ENCODE results near the gene HDDC3. TPM values are rescaled to one million over a fixed set of nuclear protein-coding genes. Genes with fewer than 3 reads are reported as not detected.

Gene HDDC3
- total and polyA plus RNA-seq, 3 experiments from 2014 or later = 34.7 to 43.5 (median 39.5) TPM

GRCh38 chr15:90890839-90891238, 41.5 kb downstream of the HDDC3 start:
- Histone ChIP-seq H3K4me3 (ENCODE audit: low read length) (no peak overlapping the region), H3K9me3 (ENCODE audit: low read length) (no peaks in the 10 kb centered on the region), H3K27me3 (ENCODE audit: insufficient read depth, low read length, poor library complexity, severe bottlenecking) (no peaks in the 10 kb centered on the region), H3K36me3 (ENCODE audit: insufficient read depth, low read length) (no peaks in the 10 kb centered on the region), H3K4me1 (ENCODE audit: insufficient read depth, low read length) (peaks cover 6% of the 10 kb centered on the region), H3K27ac (ENCODE audit: low read depth, low read length) (no peak overlapping the region)
- POLR2A ChIA-PET = no interaction called here
- Mint-ChIP-seq H3K27me3 (peaks cover 15 to 16% of the 10 kb centered on the region in 2 donors), H3K27ac (no peak overlapping the region), H3K4me3 (no peak overlapping the region), H3K4me1 (peaks cover 8 to 19% (median 10%) of the 10 kb centered on the region in 3 donors), H3K36me3 (no peaks in the 10 kb centered on the region), H3K9me3 (no peaks in the 10 kb centered on the region)
- DNase-seq = no peak
- CTCF ChIA-PET = interaction anchor here (0.8 to 2.4 kb wide), 3 partner anchors 42 to 243 kb away, joined by 3 to 29 read pairs (median 9); partner anchors contain the start of genes HDDC3 and UNC45A

GRCh38 chr15:90889736-90890456, 42.5 kb downstream of the HDDC3 start:
- H3K4me1 Mint-ChIP-seq = peaks cover 10 to 24% (median 10%) of the 10 kb centered on the region in 3 donors
- H3K4me3 ChIP-seq (ENCODE audit: low read length) = no peak overlapping the region
- peaks cover 9% of the 10 kb centered on the region for H3K4me1 ChIP-seq (ENCODE audit: insufficient read depth, low read length)
- no peak overlapping the region for H3K27ac ChIP-seq (ENCODE audit: low read depth, low read length)
- no peak for DNase-seq
- POLR2A ChIA-PET = interaction anchor here (1.5 to 1.6 kb wide), 2 partner anchors 12 to 42 kb away, joined by 4 to 5 read pairs; no protein-coding TSS in a partner anchor
- peak overlapping the region in 4 of 7 donors; percentile 23 to 87 (median 50) for H3K4me3 Mint-ChIP-seq
- no peaks in the 10 kb centered on the region for H3K9me3 ChIP-seq (ENCODE audit: low read length)
- H3K27me3 ChIP-seq (ENCODE audit: insufficient read depth, low read length, poor library complexity, severe bottlenecking) = no peaks in the 10 kb centered on the region
- no peaks in the 10 kb centered on the region for H3K36me3 ChIP-seq (ENCODE audit: insufficient read depth, low read length)
- peaks cover 18 to 21% of the 10 kb centered on the region in 2 donors for H3K27me3 Mint-ChIP-seq
- no peaks in the 10 kb centered on the region for H3K36me3 Mint-ChIP-seq
- H3K27ac Mint-ChIP-seq = no peak overlapping the region
- no peaks in the 10 kb centered on the region for H3K9me3 Mint-ChIP-seq
- CTCF ChIA-PET = interaction anchor here (0.7 to 2.4 kb wide), 6 partner anchors 12 to 242 kb away, joined by 3 to 29 read pairs (median 6); partner anchors contain the start of genes BLM, HDDC3, MAN2A2 and UNC45A

DNA sequence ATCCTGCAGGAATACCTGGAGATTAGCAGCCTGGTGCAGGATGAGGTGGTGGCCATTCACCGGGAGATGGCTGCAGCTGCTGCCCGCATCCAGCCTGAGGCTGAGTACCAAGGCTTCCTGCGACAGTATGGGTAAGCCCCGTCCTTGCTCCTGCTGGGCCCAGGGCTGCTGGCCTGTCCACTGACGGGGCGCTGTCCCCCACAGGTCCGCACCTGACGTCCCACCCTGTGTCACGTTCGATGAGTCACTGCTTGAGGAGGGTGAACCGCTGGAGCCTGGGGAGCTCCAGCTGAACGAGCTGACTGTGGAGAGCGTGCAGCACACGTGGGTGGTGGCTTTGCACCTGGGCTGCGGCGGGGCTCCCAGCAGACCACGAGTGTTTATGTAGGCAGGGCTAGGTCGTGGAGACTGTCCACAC, 43.0 kb downstream of the HDDC3 start:
- Mint-ChIP-seq H3K27me3 (peaks cover 19 to 21% of the 10 kb centered on the region in 2 donors), H3K4me1 (peaks cover 10 to 27% (median 10%) of the 10 kb centered on the region in 3 donors), H3K4me3 (peak overlapping the region in 4 of 7 donors; percentile 23 to 86 (median 50)), H3K36me3 (no peaks in the 10 kb centered on the region), H3K27ac (peak overlapping the region in 1 of 8 donors; percentile 52), H3K9me3 (no peaks in the 10 kb centered on the region)
- H3K4me1 ChIP-seq (ENCODE audit: insufficient read depth, low read length) = peaks cover 9% of the 10 kb centered on the region
- CTCF ChIA-PET = interaction anchor here (0.7 to 2.4 kb wide), 6 partner anchors 13 to 241 kb away, joined by 3 to 29 read pairs (median 6); partner anchors contain the start of genes BLM, HDDC3, MAN2A2 and UNC45A
- POLR2A ChIA-PET = interaction anchor here (1.5 to 1.6 kb wide), 2 partner anchors 13 to 42 kb away, joined by 4 to 5 read pairs; no protein-coding TSS in a partner anchor
- no peak overlapping the region for H3K27ac ChIP-seq (ENCODE audit: low read depth, low read length)
- no peaks in the 10 kb centered on the region for H3K36me3 ChIP-seq (ENCODE audit: insufficient read depth, low read length)
- H3K9me3 ChIP-seq (ENCODE audit: low read length) = no peaks in the 10 kb centered on the region
- H3K4me3 ChIP-seq (ENCODE audit: low read length) = no peak overlapping the region
- peak in 4 of 5 donors; percentile 18 to 69 (median 35) for DNase-seq
- H3K27me3 ChIP-seq (ENCODE audit: insufficient read depth, low read length, poor library complexity, severe bottlenecking) = no peaks in the 10 kb centered on the region

DNA sequence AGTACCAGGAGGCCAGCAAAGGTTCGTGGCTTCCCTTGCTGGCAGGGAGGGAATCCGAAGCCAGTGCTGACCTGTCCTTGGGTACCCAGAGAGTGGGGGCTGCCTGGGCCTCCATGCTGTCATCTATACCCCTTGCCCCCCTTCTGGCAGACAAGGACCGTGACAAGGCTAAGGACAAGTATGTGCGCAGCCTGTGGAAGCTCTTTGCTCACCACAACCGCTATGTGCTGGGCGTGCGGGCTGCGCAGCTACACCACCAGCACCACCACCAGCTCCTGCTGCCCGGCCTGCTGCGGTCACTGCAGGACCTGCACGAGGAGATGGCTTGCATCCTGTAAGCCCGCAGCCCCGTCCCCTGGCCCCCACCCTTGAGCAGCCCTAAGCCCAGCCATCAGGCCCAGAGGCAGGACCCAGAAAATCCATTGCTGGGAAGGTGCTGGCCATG, 45.3 kb downstream of the HDDC3 start:
- H3K27me3 Mint-ChIP-seq = peaks cover 19 to 21% of the 10 kb centered on the region in 2 donors
- no peaks in the 10 kb centered on the region for H3K36me3 ChIP-seq (ENCODE audit: insufficient read depth, low read length)
- H3K27me3 ChIP-seq (ENCODE audit: insufficient read depth, low read length, poor library complexity, severe bottlenecking) = no peaks in the 10 kb centered on the region

DNA sequence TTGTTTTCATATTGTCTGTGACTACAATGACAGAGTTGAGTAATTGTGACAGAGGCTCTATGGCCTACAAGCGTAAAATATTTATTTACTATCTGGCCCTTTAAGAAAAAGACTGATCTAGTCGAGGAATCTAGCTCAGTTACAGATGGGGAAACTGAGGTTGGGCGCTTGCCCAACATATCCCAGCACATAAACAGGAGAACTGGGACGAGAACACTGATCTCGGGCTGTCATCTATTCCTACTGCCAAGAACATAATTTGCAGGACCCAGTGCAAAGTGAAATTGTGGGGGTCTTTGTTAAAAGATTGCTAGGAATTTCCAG, 46.1 kb downstream of the HDDC3 start:
- ChIA-PET POLR2A (interaction anchor here (1.1 kb wide), 1 partner anchor 238 kb away, joined by 3 read pairs; no protein-coding TSS in a partner anchor), CTCF (interaction anchor here (0.7 to 3.8 kb wide), 41 partner anchors 9 to 566 kb away, joined by 3 to 34 read pairs (median 5); partner anchors contain the start of genes FURIN, HDDC3 and UNC45A)
- Histone ChIP-seq H3K36me3 (ENCODE audit: insufficient read depth, low read length) (no peaks in the 10 kb centered on the region), H3K9me3 (ENCODE audit: low read length) (no peaks in the 10 kb centered on the region), H3K27me3 (ENCODE audit: insufficient read depth, low read length, poor library complexity, severe bottlenecking) (no peaks in the 10 kb centered on the region), H3K4me1 (ENCODE audit: insufficient read depth, low read length) (peaks cover 9% of the 10 kb centered on the region), H3K4me3 (ENCODE audit: low read length) (no peak overlapping the region), H3K27ac (ENCODE audit: low read depth, low read length) (no peak overlapping the region)
- Mint-ChIP-seq H3K9me3 (no peaks in the 10 kb centered on the region), H3K4me3 (peak overlapping the region in 1 of 7 donors; percentile 12), H3K4me1 (peaks cover 10 to 27% (median 10%) of the 10 kb centered on the region in 3 donors), H3K27me3 (peaks cover 19 to 21% of the 10 kb centered on the region in 2 donors), H3K36me3 (peaks cover 0 to 7% (median 0%) of the 10 kb centered on the region in 3 donors), H3K27ac (no peak overlapping the region)
- no peak for DNase-seq

More for the DNA sequence above, 45.3 kb downstream of the HDDC3 start:
- Histone ChIP-seq H3K4me1 (ENCODE audit: insufficient read depth, low read length) (peaks cover 9% of the 10 kb centered on the region), H3K4me3 (ENCODE audit: low read length) (no peak overlapping the region), H3K27ac (ENCODE audit: low read depth, low read length) (no peak overlapping the region), H3K9me3 (ENCODE audit: low read length) (no peaks in the 10 kb centered on the region)
- DNase-seq = no peak
- Mint-ChIP-seq H3K4me1 (peaks cover 10 to 27% (median 10%) of the 10 kb centered on the region in 3 donors), H3K4me3 (no peak overlapping the region), H3K9me3 (no peaks in the 10 kb centered on the region), H3K27ac (no peak overlapping the region), H3K36me3 (peaks cover 0 to 3% (median 0%) of the 10 kb centered on the region in 3 donors)
- ChIA-PET POLR2A (no interaction called here), CTCF (interaction anchor here (1.2 to 3.8 kb wide), 11 partner anchors 13 to 245 kb away, joined by 3 to 34 read pairs (median 5); partner anchors contain the start of gene HDDC3)

GRCh38 chr15:90885432-90886290, 46.7 kb downstream of the HDDC3 start:
- H3K9me3 Mint-ChIP-seq = no peaks in the 10 kb centered on the region
- CTCF ChIA-PET = interaction anchor here (0.7 to 3.8 kb wide), 47 partner anchors 9 to 566 kb away, joined by 3 to 34 read pairs (median 5); partner anchors contain the start of genes FURIN, HDDC3 and UNC45A
- H3K27me3 Mint-ChIP-seq = peaks cover 19% of the 10 kb centered on the region in 2 donors
- H3K36me3 Mint-ChIP-seq = peaks cover 0 to 13% (median 0%) of the 10 kb centered on the region in 3 donors
- no peaks in the 10 kb centered on the region for H3K27me3 ChIP-seq (ENCODE audit: insufficient read depth, low read length, poor library complexity, severe bottlenecking)
- H3K4me3 Mint-ChIP-seq = peak overlapping the region in 3 of 7 donors; percentile 12 to 43 (median 25)
- no peaks in the 10 kb centered on the region for H3K36me3 ChIP-seq (ENCODE audit: insufficient read depth, low read length)
- no peak overlapping the region for H3K27ac ChIP-seq (ENCODE audit: low read depth, low read length)
- H3K4me1 Mint-ChIP-seq = peaks cover 10 to 27% (median 10%) of the 10 kb centered on the region in 3 donors
- peak; percentile 63 to 80 (median 65) for DNase-seq
- H3K4me1 ChIP-seq (ENCODE audit: insufficient read depth, low read length) = peaks cover 9% of the 10 kb centered on the region
- POLR2A ChIA-PET = interaction anchor here (1.1 kb wide), 1 partner anchor 238 kb away, joined by 3 read pairs; no protein-coding TSS in a partner anchor
- H3K27ac Mint-ChIP-seq = peak overlapping the region in 1 of 8 donors; percentile 42
- no peak overlapping the region for H3K4me3 ChIP-seq (ENCODE audit: low read length)
- H3K9me3 ChIP-seq (ENCODE audit: low read length) = no peaks in the 10 kb centered on the region

DNA sequence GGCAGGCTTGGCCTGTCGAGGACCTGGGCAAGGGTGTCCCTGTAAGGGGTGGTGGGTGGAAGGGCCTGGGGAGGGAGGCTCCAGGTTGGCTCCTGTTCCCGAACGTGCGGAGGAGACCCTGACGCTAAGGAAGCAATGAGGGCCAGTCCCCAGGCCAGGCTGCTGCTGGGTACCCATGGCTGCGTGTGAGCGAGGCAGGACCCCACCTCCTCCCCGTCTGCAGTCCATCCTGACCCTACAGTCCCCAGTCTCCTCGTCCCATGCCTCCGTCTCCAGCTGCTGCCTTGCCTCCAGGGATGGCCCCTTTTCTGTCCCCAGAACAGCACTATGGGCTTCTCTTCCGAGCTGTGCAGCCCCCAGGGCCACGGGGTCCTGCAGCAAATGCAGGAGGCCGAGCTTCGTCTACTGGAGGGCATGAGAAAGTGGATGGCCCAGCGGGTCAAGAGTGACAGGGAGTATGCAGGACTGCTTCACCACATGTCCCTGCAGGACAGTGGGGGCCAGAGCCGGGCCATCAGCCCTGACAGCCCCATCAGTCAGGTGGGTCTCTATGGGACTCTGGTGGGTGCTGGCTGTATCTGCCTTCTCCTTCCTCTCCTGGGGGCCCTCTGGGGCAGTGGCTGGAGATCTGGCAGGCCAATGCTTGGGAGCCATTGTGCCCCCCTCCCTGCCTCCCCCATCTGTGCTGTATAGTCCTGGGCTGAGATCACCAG, 47.5 kb downstream of the HDDC3 start:
- Mint-ChIP-seq H3K4me3 (peak overlapping the region in 2 of 7 donors; percentile 12 to 27), H3K4me1 (peaks cover 10 to 24% (median 10%) of the 10 kb centered on the region in 3 donors), H3K27ac (peak overlapping the region in 3 of 8 donors; percentile 20 to 59 (median 42))

More for the DNA sequence above, 47.5 kb downstream of the HDDC3 start:
- Histone ChIP-seq H3K27ac (ENCODE audit: low read depth, low read length) (no peak overlapping the region), H3K4me3 (ENCODE audit: low read length) (no peak overlapping the region), H3K4me1 (ENCODE audit: insufficient read depth, low read length) (peaks cover 9% of the 10 kb centered on the region), H3K9me3 (ENCODE audit: low read length) (no peaks in the 10 kb centered on the region), H3K36me3 (ENCODE audit: insufficient read depth, low read length) (no peaks in the 10 kb centered on the region), H3K27me3 (ENCODE audit: insufficient read depth, low read length, poor library complexity, severe bottlenecking) (no peaks in the 10 kb centered on the region)
- CTCF ChIA-PET = interaction anchor here (0.5 to 3.8 kb wide), 28 partner anchors 9 to 565 kb away, joined by 3 to 34 read pairs (median 6); partner anchors contain the start of genes FURIN, HDDC3 and UNC45A
- POLR2A ChIA-PET = no interaction called here
- no peak for DNase-seq
- peaks cover 16 to 19% of the 10 kb centered on the region in 2 donors for H3K27me3 Mint-ChIP-seq
- no peaks in the 10 kb centered on the region for H3K9me3 Mint-ChIP-seq
- H3K36me3 Mint-ChIP-seq = peaks cover 0 to 20% (median 0%) of the 10 kb centered on the region in 3 donors
